H1 (cell line): ENCODE results near the gene NKX2-4. TPM values are rescaled to one million over a fixed set of nuclear protein-coding genes. Genes with fewer than 3 reads are reported as not detected.

Experiments used
- BCL11A ChIP-seq, 2 experiments: IDR thresholded peaks; one replicate each; pipeline ENCODE4 v1.6.1; 2011; ENCODE audit warnings: low read depth in 2 of 2, low read length in 2 of 2, mild to moderate bottlenecking in 2 of 2
- CEBPB ChIP-seq: IDR thresholded peaks from 2 replicates; pipeline ENCODE4 v1.6.1; 2012; ENCODE audit warnings: low read depth, low read length
- CTBP2 ChIP-seq: IDR thresholded peaks from 2 replicates; pipeline ENCODE4 v1.7.0; 2011; ENCODE audit warnings: borderline replicate concordance, mild to moderate bottlenecking, moderate library complexity, mixed read lengths, low read length; ENCODE audit not compliant: insufficient read depth, insufficient read length
- KDM5A ChIP-seq: fragments of 200-600 bp; IDR thresholded peaks from 2 replicates; pipeline ENCODE4 v1.7.1; 2012; ENCODE audit warnings: mild to moderate bottlenecking, low read length, inconsistent platforms, mixed read lengths
- SAP30 ChIP-seq: fragments of 300-600 bp; sonication (generic); IDR thresholded peaks from 2 replicates; pipeline ENCODE4 v1.7.1; 2012; ENCODE audit warnings: low read length, moderate library complexity, mild to moderate bottlenecking, inconsistent platforms; ENCODE audit not compliant: insufficient read depth, insufficient replicate concordance
- TAF7 ChIP-seq: optimal IDR thresholded peaks from 2 replicates; pipeline ENCODE3; 2011; ENCODE audit warnings: low read depth, mild to moderate bottlenecking, inconsistent platforms, low read length, moderate library complexity, borderline replicate concordance
- polyA plus RNA-seq, 7 experiments: library from polyadenylated mRNA; depleted of rRNA in 3 of 7; stranded (reverse) in 5 of 7; unstranded in 2 of 7; fragments of >200 nt in 5 of 7; fragments of 200-250 nt in 2 of 7; gene quantifications; 1 replicate in 5 of 7; 2 replicates in 1 of 7; 4 replicates in 1 of 7; pipeline versions ENCODE4 v1.2.1 to v1.2.3, GENCODE V29; 2011 to 2013; ENCODE audit warnings: missing spikeins in 2 of 7, mixed read lengths in 2 of 7
- total RNA-seq: library from RNA; stranded (reverse); fragmentation: NEBNext Ultra II Directional; extraction: Animal tissue kit (Norgen Biotek cat#: 25700); gene quantifications from 2 replicates; pipeline ENCODE4 v1.2.1, GENCODE V29; 2021

Gene NKX2-4
- total and polyA plus RNA-seq, 2 of the 8 experiments (the other 6 are each of a cell fraction or from before 2014, with no cell fraction given) = 0.12 to 0.37 TPM

- TF ChIP-seq CEBPB (no peak), BCL11A (IDR thresholded peaks at IDR 0.05; ENCODE audit: low read depth in 2 of 2, low read length in 2 of 2) (no peak), TAF7 (no peak), SAP30 (no peak), CTBP2 (no peak), KDM5A (no peak)
These were observed 9.8 kb downstream of the NKX2-4 start (continued) for GRCh38 chr20:21387528-21387927.
